Activated T-helper 1 cell treated with anti-CD3 and anti-CD28 coated beads, Interleukin-2, amount 50 U/mL, for 16 hours (primary cell): ENCODE data around the gene KCNA5.

Source experiments
- DNase-seq, 2 donors: peaks; one replicate each; pipeline ENCODE4 v3.0.0-alpha.2; 2020; ENCODE audit warnings: low read depth in 1 of 2, low spot score in 1 of 2

KCNA5 gene

DNA sequence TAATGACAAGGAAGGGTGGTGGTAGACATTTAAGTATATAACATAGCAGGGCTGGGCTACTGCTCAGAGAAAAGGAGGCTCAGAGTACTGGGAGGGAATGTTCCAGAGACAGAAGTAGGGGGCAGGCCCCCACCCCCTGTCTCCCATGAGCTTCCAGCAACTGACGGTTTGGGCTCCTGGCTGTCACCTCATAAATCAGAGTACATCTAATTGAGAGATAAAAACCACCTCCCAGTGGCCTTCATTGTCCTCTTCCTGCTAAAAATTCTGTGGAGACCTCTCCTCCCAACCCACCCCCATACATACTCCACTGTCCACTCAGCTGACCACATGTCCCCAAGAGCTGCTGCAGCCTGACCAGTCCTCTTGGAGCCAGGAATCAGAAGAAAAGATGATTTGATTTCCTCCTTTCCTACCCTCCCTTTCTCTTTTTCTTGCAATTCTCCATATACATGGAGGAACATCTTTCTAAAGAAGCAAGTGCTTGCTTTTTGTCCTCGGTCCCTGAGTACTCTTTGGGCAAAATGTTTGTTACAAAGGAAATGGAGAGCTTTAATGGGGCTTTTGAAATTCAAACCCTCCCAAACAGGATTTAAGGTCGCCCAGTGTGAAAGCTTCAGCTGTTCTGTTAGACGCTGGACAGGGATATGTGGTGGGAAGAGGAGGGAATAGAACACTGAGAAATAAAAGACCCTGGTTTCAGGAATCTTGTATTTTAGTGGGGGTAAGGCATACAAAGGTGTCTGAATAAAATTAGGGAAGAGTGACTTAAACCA, 16.4 kb upstream of the KCNA5 start:
- no peak for DNase-seq

DNA sequence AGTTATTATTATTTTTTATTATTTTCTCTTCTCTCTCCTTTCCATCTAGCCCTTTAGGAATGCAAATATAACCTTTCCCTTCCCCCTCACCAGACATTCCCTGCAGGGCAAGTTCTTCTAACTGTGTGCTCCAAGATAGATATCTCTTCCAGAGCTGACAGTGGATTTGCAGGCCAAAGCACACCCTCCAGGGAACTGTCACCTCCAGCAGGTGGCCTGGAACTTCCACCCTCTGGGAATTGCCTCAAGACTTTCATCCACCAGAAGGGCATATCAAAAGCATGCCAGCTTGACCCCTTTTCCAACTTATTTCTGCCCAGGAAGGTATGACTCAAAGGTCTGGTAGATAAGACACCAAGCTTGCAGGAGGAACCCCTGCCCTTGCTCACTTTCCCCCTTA, 13.6 kb upstream of the KCNA5 start:
- no peak for DNase-seq

GRCh38 chr12:5031242-5031641, 12.4 kb upstream of the KCNA5 start:
- DNase-seq = no peak

- DNase-seq = no peak
These were observed 11.7 kb upstream of the KCNA5 start for GRCh38 chr12:5031958-5032357.

DNA sequence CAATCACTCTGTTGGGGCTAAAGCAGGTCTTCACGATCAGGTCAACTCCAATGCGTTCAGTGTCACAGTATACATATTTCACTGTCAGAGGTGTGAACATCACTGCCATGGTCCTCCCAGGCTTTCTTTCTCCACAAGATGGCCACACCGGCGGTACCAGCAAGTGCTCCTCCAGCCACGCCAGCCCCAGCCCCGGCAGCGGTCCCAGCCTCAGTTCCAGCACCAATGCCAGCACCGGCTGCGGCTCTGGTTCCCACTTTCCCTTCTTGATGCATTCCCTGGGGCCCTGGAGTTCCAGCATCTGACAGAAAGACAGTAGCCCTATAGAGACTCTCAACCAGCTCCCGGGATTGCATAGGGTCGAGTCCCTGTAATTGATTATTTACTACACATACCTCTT, 10.9 kb upstream of the KCNA5 start:
- no peak for DNase-seq

DNA sequence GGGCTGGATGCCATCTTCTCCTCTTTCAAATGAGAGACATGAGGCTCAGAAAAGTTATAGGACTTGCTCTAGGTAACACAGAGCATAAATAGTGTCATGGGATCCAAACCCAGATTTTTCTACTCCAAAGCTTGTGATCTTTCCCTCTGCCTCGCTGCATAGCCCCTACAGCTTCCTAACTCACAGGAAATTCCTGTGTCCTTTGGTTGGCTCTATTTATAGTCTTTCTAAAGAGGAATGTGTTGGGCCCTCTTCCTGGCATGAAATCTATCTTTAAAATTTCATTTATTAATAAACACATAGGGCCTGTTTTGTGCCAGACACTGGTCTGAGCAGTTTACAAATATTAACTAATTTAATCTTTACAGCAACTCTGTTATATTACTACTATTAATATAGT, 9.8 kb upstream of the KCNA5 start:
- DNase-seq = no peak

GRCh38 chr12:5034603-5035002, 9.1 kb upstream of the KCNA5 start:
- no peak for DNase-seq

- no peak for DNase-seq
These were observed 8.1 kb upstream of the KCNA5 start for GRCh38 chr12:5035618-5036017.

DNA sequence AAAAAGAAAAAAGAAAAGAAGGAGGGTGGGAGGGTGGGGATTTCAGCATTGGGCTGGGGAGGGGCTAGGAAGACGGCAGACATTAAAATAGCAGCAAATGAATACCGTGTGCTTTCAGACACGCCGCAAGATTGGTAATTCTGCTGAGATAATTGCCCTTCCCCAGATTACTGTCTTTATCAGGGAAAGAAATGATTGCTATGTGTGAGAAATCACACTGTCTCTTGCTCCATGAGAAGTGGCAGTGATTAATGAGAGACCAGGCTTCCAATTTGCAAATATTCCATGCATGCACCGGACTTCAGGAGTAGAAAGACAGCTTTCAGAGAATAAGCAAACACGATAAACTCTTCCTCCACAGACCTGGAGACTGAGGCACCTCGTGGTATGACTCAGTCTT, 7.6 kb upstream of the KCNA5 start:
- no peak for DNase-seq

- DNase-seq = no peak
These were observed 5.8 kb upstream of the KCNA5 start for GRCh38 chr12:5037795-5038357.

DNA sequence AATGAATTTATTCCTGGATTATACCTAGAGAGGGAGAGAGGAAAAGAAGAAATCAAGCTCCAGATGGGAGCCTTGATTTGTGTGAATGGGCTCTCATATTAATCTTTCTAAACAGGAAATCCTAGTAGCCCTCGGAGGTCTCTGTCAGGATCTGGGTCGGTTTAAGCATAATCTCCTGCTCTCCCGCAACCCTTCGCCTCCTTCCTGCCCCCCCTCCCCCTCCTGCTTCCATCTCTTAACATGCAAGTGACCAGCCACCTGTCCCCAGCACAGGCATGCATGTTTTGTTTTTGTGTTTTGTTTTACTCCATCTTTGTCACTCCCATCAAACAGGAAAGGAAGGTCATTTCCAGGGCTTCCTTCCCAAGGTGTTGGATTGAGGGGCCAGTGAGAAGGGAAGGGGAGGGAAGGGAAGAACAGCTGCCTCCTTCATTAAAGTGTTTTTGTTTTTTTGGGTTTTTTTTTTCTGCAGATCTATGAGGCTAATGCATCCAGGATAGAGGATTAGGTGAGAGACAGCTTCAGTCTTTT, 4.8 kb upstream of the KCNA5 start:
- no peak for DNase-seq

DNA sequence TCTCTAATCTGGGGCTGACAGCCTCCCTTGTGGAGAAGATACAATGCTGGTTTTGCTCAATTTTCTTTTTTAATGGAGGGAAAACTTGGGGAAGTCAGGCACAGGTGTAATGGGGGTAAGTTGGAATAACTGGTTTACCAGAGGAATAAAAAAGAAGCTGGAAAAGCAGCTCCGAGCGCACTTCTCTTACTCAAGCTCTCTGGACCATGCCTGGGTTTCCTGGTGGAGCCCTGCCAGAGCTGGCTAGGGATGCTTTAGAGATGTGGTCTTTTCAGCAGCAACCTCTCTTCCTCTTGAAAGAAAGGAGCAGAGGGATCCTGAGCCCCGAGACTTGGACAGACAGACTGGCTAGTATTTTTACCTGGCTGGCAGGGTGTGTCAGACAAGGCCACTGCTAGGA, 3.9 kb upstream of the KCNA5 start:
- DNase-seq = no peak

DNA sequence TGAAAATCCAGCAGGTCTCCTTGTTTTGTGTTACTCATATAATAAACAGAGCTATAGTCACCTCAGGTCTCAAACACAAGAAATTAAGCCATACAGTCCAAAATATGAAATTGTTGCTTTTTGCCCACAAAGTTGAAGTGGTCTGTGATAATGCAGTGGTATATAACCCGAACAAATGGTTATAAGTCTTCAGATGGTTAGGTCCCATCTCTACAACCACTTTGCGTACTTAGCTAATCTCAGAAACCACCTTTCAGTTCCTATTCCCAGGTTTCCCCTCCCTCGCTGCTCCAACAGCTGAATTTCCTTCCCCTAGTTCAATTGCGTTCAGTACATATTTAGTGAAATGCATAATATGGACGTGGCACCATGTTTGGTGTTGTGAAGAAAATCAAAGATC, 3.3 kb upstream of the KCNA5 start:
- DNase-seq = no peak

GRCh38 chr12:5044420-5045295, 979 bp downstream of the KCNA5 start:
- DNase-seq = no peak

- no peak for DNase-seq
These were observed 3.4 kb downstream of the KCNA5 start for GRCh38 chr12:5047094-5047493.

GRCh38 chr12:5047729-5048128, 4.0 kb downstream of the KCNA5 start:
- DNase-seq = no peak

- no peak for DNase-seq
These were observed 6.9 kb downstream of the KCNA5 start for GRCh38 chr12:5050542-5050941.

DNA sequence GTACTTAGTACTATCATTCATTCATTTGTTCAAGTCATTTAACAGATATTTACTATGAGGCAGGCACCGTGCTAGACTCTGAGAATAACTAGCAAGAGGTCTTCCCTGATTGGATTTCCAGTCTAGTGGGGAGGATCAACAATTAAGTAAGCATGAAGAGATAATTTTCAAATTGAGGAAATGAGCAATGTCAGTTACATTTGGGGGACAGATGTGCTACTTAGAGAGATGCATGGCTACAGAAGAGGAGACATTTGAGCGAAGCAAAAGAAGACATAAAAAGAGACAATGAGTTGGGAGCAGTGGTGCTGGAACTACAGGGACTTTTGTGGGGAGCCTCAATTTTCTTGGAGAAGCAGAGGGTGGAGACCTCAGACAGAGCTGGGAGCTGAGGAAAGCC, 7.7 kb downstream of the KCNA5 start:
- DNase-seq = no peak

DNA sequence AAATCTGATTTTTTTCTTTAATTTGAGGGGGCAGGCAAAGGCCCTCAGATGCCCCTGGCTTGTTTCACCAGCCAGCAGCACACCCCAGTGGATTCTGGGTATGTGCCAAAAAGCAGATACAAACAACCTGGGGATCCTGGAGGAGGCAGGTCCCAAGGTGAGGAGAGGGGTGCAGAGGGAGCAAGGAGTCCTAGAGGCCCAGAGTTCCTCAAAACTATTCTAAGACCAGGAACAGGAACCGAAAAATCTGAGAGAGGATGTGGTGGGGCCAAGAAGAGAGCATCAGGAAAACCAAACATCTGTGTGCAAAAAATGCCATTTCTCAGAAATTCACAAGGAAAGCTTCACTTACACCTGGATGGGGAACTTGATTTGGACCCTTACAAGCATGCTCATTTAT, 8.2 kb downstream of the KCNA5 start:
- DNase-seq = no peak

- no peak for DNase-seq
These were observed 8.7 kb downstream of the KCNA5 start for GRCh38 chr12:5052348-5052747.

DNA sequence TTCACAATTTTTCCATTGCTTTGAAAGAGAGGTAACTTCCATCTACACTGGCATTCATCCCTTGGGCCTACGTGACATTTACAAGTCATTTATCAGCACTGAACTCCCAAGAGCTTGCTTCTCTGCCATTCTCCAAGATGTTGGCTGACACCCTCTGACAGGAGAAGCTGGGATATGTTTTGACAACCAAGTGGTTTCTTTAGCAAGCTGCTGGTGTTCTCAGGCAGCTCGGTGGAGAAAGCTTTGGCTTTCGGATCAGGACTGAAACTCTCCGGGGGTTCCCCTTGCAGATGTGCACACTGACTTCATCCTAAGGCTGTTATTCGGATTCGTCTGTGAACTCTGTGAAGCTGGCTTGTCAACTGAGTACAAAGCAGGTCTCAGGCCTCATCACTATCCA, 15.7 kb downstream of the KCNA5 start:
- DNase-seq = no peak

- no peak for DNase-seq
These were observed 17.3 kb downstream of the KCNA5 start for GRCh38 chr12:5060958-5061357.
